HepG2 (cell line): ENCODE results near the gene MITF. TPM values are rescaled to one million over a fixed set of nuclear protein-coding genes. Genes with fewer than 3 reads are reported as not detected.

Experiments
- ATAC-seq: fragments of 200-7000 bp; cut with Tn5 transposase; 3 replicates; pipeline ENCODE4 v1.9.1; 2020; ENCODE audit warnings: mild to moderate bottlenecking, moderate library complexity
- BruUV-seq: library from RNA; stranded (reverse); fragments of 400-500 nt; replicated peaks from 2 replicates; lab custom pipeline; 2021; lab: Mats Ljungman, UMichigan
- CTCF ChIA-PET: fragments of 300-600 bp; formaldehyde crosslinking; extraction: SDS; loops from one replicate; lab custom pipeline; 2021; ENCODE audit warnings: low total read pairs, inconsistent platforms, low intra/inter-chr PET ratio; lab: Yijun Ruan, JAX
- POLR2A ChIA-PET: fragments of 350-600 bp; sonication (Branson Sonifier 250); formaldehyde crosslinking; loops from one replicate; lab custom pipeline; 2020; ENCODE audit warnings: antibody characterized with exemption, inconsistent platforms; lab: Yijun Ruan, JAX
- DNase-seq: peaks from one replicate; pipeline ENCODE4 v3.0.0-alpha.2; 2015; ENCODE audit warnings: low spot score
- FAIRE-seq: peaks from 3 replicates; lab custom pipeline; 2011; peaks lifted over from hg19 to GRCh38; lab: Jason Lieb, UNC
- H2AFZ ChIP-seq: one replicate; pipeline ENCODE4 v1.6.1; 2011; ENCODE audit warnings: low read length, inconsistent platforms
- H3K27ac ChIP-seq: fragments of 300-600 bp; 3 replicates; pipeline ENCODE4 v1.8.0; 2011; ENCODE audit warnings: mixed run types, mild to moderate bottlenecking, mixed read lengths, low read length, inconsistent platforms; ENCODE audit not compliant: insufficient read depth; ENCODE audit errors: extremely low read length
- H3K27me3 ChIP-seq, 2 experiments: fragments of 200-600 bp in 1 of 2; 2 replicates in 1 of 2; 3 replicates in 1 of 2; pipeline versions ENCODE4 v1.6.0 to v1.8.0; 2011; ENCODE audit warnings: low read length in 2 of 2, mild to moderate bottlenecking in 2 of 2, moderate library complexity in 2 of 2, inconsistent platforms in 1 of 2; ENCODE audit not compliant: insufficient read depth in 2 of 2, control insufficient read depth in 1 of 2
- H3K36me3 ChIP-seq, 2 experiments: fragments of 200-600 bp in 1 of 2; replicated peaks in 1 of 2; 2 replicates in 1 of 2; 3 replicates in 1 of 2; pipeline versions ENCODE4 v1.5.1 to v1.8.0; 2011; ENCODE audit warnings: low read length in 2 of 2, inconsistent platforms in 1 of 2; ENCODE audit not compliant: insufficient read depth in 2 of 2, control insufficient read depth in 1 of 2
- H3K4me1 ChIP-seq: 2 replicates; pipeline ENCODE4 v1.5.1; 2012; ENCODE audit warnings: low read length, inconsistent platforms; ENCODE audit not compliant: insufficient read depth
- H3K4me2 ChIP-seq: 2 replicates; pipeline ENCODE4 v1.6.0; 2011; ENCODE audit warnings: low read depth, low read length, inconsistent platforms
- H3K4me3 ChIP-seq, 3 experiments: fragments of 200-600 bp in 1 of 3; sonication (generic), shearing (Covaris generic) in 1 of 3; replicated peaks in 1 of 3; 2 replicates each; pipeline ENCODE4 v1.5.1; 2011 to 2016; ENCODE audit warnings: low read length in 3 of 3, inconsistent platforms in 2 of 3, low read depth in 2 of 3, mild to moderate bottlenecking in 2 of 3, control low read depth in 1 of 3, mixed read lengths in 1 of 3; ENCODE audit not compliant: insufficient read depth in 1 of 3
- H3K79me2 ChIP-seq: one replicate; pipeline ENCODE4 v1.6.1; 2011; ENCODE audit warnings: low read length, inconsistent platforms; ENCODE audit not compliant: insufficient read depth
- H3K9ac ChIP-seq: 2 replicates; pipeline ENCODE4 v1.6.0; 2011; ENCODE audit warnings: mild to moderate bottlenecking, low read depth, low read length, inconsistent platforms; ENCODE audit not compliant: insufficient read depth
- H3K9me3 ChIP-seq: 2 replicates; pipeline ENCODE4 v1.5.1; 2012; ENCODE audit warnings: mild to moderate bottlenecking, low read length
- H4K20me1 ChIP-seq: 2 replicates; pipeline ENCODE4 v1.6.0; 2011; ENCODE audit warnings: inconsistent platforms, mild to moderate bottlenecking, low read length, moderate library complexity; ENCODE audit not compliant: insufficient read depth
- ATF3 ChIP-seq: sonication (generic); formaldehyde crosslinking; IDR thresholded peaks from 2 replicates; pipeline ENCODE4 v1.4.0; 2020; ENCODE audit warnings: missing genetic modification reagents
- CBFB ChIP-seq: sonication (generic); formaldehyde crosslinking; IDR thresholded peaks from 2 replicates; pipeline ENCODE4 v1.4.0; 2020; ENCODE audit warnings: missing genetic modification reagents
- DDIT3 ChIP-seq: sonication (generic); formaldehyde crosslinking; IDR thresholded peaks from 2 replicates; pipeline ENCODE4 v1.4.0; 2020; ENCODE audit warnings: mild to moderate bottlenecking, missing genetic modification reagents
- DMTF1 ChIP-seq: sonication (generic); formaldehyde crosslinking; IDR thresholded peaks from 2 replicates; pipeline ENCODE4 v1.4.0; 2020; ENCODE audit warnings: mild to moderate bottlenecking, missing genetic modification reagents
- FOXK1 ChIP-seq: sonication (generic); formaldehyde crosslinking; IDR thresholded peaks from 2 replicates; pipeline ENCODE4 v1.4.0; 2020; ENCODE audit warnings: low read depth, missing genetic modification reagents, borderline replicate concordance
- FUBP1 ChIP-seq: sonication (generic); formaldehyde crosslinking; IDR thresholded peaks from 2 replicates; pipeline ENCODE4 v1.5.1; 2020; ENCODE audit warnings: missing genetic modification reagents, mild to moderate bottlenecking, borderline replicate concordance
- MBD4 ChIP-seq: IDR thresholded peaks from 2 replicates; pipeline ENCODE4 v1.6.1; 2012; ENCODE audit warnings: low read length, inconsistent platforms, borderline replicate concordance
- SPEN ChIP-seq: sonication (generic); formaldehyde crosslinking; IDR thresholded peaks from 2 replicates; pipeline ENCODE4 v1.5.1; 2020; ENCODE audit warnings: low read depth, mild to moderate bottlenecking, missing genetic modification reagents
- THYN1 ChIP-seq: sonication (generic); formaldehyde crosslinking; IDR thresholded peaks from 2 replicates; pipeline ENCODE4 v1.8.1; 2023; ENCODE audit warnings: low read depth, mild to moderate bottlenecking, moderate library complexity, missing genetic modification reagents, borderline replicate concordance
- TRIM24 ChIP-seq: sonication (generic); formaldehyde crosslinking; IDR thresholded peaks from 2 replicates; pipeline ENCODE4 v1.8.0; 2022; ENCODE audit warnings: mild to moderate bottlenecking, missing genetic modification reagents
- U2AF1 ChIP-seq: fragments of 200-400 bp; formaldehyde crosslinking; optimal IDR thresholded peaks from 2 replicates; pipeline ENCODE3; 2017; ENCODE audit warnings: mild to moderate bottlenecking, low read depth, low read length
- ZNF362 ChIP-seq: sonication (generic); formaldehyde crosslinking; IDR thresholded peaks from 2 replicates; pipeline ENCODE4 v1.4.0; 2020; ENCODE audit warnings: missing genetic modification reagents, mild to moderate bottlenecking, borderline replicate concordance
- ZNF512B ChIP-seq: sonication (generic); formaldehyde crosslinking; IDR thresholded peaks from 2 replicates; pipeline ENCODE4 v1.5.1; 2020; ENCODE audit warnings: missing genetic modification reagents, mild to moderate bottlenecking, borderline replicate concordance
- ZNF709 ChIP-seq: sonication (generic); formaldehyde crosslinking; IDR thresholded peaks from 2 replicates; pipeline ENCODE4 v1.5.0; 2020; ENCODE audit warnings: mild to moderate bottlenecking, missing genetic modification reagents
- ZNF83 ChIP-seq: sonication (generic); formaldehyde crosslinking; IDR thresholded peaks from 2 replicates; pipeline ENCODE4 v1.4.0; 2020; ENCODE audit warnings: missing genetic modification reagents, mild to moderate bottlenecking, borderline replicate concordance
- WGBS: methylation state at CpG from one replicate; pipeline ENCODE4 v1.1.6; 2017; ENCODE audit warnings: low lambda C conversion rate; 5-methylcytosine and 5-hydroxymethylcytosine counted together
- in situ Hi-C: cut with HindIII; loops from 2 replicates; pipeline ENCODE4 v1.10.0; 2017; ENCODE audit warnings: low pct_unique_long_range_greater_than_20kb; ENCODE audit not compliant: extremely low pct_ligation_motif_present
- intact Hi-C: fragments of 100-400 bp; cut with micrococcal nuclease; formaldehyde crosslinking; loops from one replicate; pipeline ENCODE4 v1.10.0; 2022; ENCODE audit not compliant: unreplicated experiment
- polyA plus RNA-seq, 8 experiments: library from polyadenylated mRNA; depleted of rRNA in 3 of 8; stranded (reverse) in 7 of 8; unstranded in 1 of 8; fragments of >200 nt; fragmentation: Illumina TruSeq in 4 of 8; extraction: Trizol in 4 of 8; gene quantifications; 2 replicates each; pipeline versions ENCODE4 v1.2.1 to v1.2.3, GENCODE V29; 2011 to 2016; ENCODE audit warnings: low read depth in 4 of 8, missing spikeins in 1 of 8, mixed read lengths in 1 of 8; ENCODE audit not compliant: insufficient read depth in 1 of 8
- total RNA-seq, 5 experiments: library from RNA; depleted of rRNA; stranded (reverse); fragments of >200 nt; fragmentation: Illumina TruSeq; extraction: Trizol; gene quantifications; 2 replicates each; pipeline ENCODE4 v1.2.3, GENCODE V29; 2016; ENCODE audit warnings: low read depth in 1 of 5

MITF gene
- total and polyA plus RNA-seq, 2 of the 13 experiments (the other 11 are each of a cell fraction or from before 2014, with no cell fraction given) = 0.12 to 0.38 TPM

- ATAC-seq (no peak), DNase-seq (no peak), FAIRE-seq (no peak)
- Histone ChIP-seq H3K36me3 (no peaks in the 10 kb centered on the region), H4K20me1 (no peaks in the 10 kb centered on the region), H3K4me2 (no peak overlapping the region), H3K4me1 (no peaks in the 10 kb centered on the region), H2AFZ (no peak overlapping the region), H3K4me3 (no peak overlapping the region), H3K9ac (no peak overlapping the region), H3K27ac (no peak overlapping the region), H3K79me2 (no peaks in the 10 kb centered on the region), H3K27me3 (no peaks in the 10 kb centered on the region), H3K9me3 (peaks cover 5% of the 10 kb centered on the region; the same call in 1 of the 2 replicates)
- WGBS = 10% methylated on average over 4 of the region's 4 CpGs
- intact Hi-C loops = no loop called here
- in situ Hi-C loops = loop anchor here (10.0 kb wide), 1 partner anchor 249 kb away; no protein-coding TSS in a partner anchor
- POLR2A ChIA-PET = no interaction called here
- BruUV-seq = no TSS peak
- CTCF ChIA-PET = no interaction called here
- TF ChIP-seq ZNF512B (CRISPR knock-in tag) = no peak
- no peak for TF ChIP-seq THYN1
- no peak for TF ChIP-seq ZNF83 (CRISPR knock-in tag)
- TF ChIP-seq TRIM24 = no peak
- TF ChIP-seq DMTF1 = no peak
- TF ChIP-seq ATF3 (CRISPR knock-in tag) = no peak
- no peak for TF ChIP-seq SPEN
- TF ChIP-seq FOXK1 (CRISPR knock-in tag) = no peak
- no peak for TF ChIP-seq MBD4
- TF ChIP-seq CBFB = no peak
- TF ChIP-seq ZNF709 (CRISPR knock-in tag) = no peak
- TF ChIP-seq U2AF1 = no peak
- no peak for TF ChIP-seq ZNF362
- TF ChIP-seq FUBP1 = no peak
- TF ChIP-seq DDIT3 (CRISPR knock-in tag) = no peak
Measured at GRCh38 chr3:69695933-69696332, 43.3 kb upstream of the MITF start.
